Uterus (tissue), 4 donors: ENCODE results near the gene AK2. TPM values are rescaled to one million over a fixed set of nuclear protein-coding genes. Genes with fewer than 3 reads are reported as not detected.
A peak's percentile ranks its signal among the peaks of the same experiment; 100 is the strongest.
"Not testable (repeated sequence)": the region's sequence is repeated elsewhere in the genome, so short reads cannot be mapped to it uniquely, and the experiment has no call there.

Experiments
- DNase-seq, 2 donors: peaks; one replicate each; pipeline ENCODE4 v3.0.0-alpha.2; 2019 to 2020
- H3K27ac ChIP-seq, 2 donors: fragments of 200-600 bp; sonication (generic); 1 replicate in 1 of 2; 2 replicates in 1 of 2; pipeline ENCODE4 v1.5.1; 2016 to 2018
- H3K27me3 ChIP-seq, 2 donors: fragments of 200-600 bp; sonication (generic); one replicate each; pipeline ENCODE4 v1.5.1; 2018 to 2019; ENCODE audit warnings: control low read depth in 1 of 2
- H3K36me3 ChIP-seq, 2 donors: fragments of 200-600 bp; sonication (generic); one replicate each; pipeline ENCODE4 v1.5.1; 2019; ENCODE audit warnings: control low read depth in 1 of 2
- H3K4me1 ChIP-seq, 2 donors: fragments of 200-600 bp; sonication (generic); one replicate each; pipeline ENCODE4 v1.5.1; 2018 to 2019; ENCODE audit warnings: control low read depth in 1 of 2
- H3K4me3 ChIP-seq, 2 donors: fragments of 200-600 bp; sonication (generic); 1 replicate in 1 of 2; 2 replicates in 1 of 2; pipeline ENCODE4 v1.5.1; 2018 to 2019; ENCODE audit warnings: mild to moderate bottlenecking in 1 of 2
- H3K9me3 ChIP-seq, 2 donors: fragments of 200-600 bp; sonication (generic); one replicate each; pipeline ENCODE4 v1.5.1; 2019; ENCODE audit warnings: control low read depth in 1 of 2
- CTCF ChIP-seq, 4 experiments: fragments of 200-600 bp in 2 of 4; fragments of 450-650 bp in 2 of 4; sonication (generic) in 2 of 4; IDR thresholded peaks; one replicate each; pipeline ENCODE4 v1.5.1; 2016 to 2019; ENCODE audit warnings: antibody characterized with exemption in 4 of 4, mild to moderate bottlenecking in 2 of 4, moderate library complexity in 1 of 4
- POLR2A ChIP-seq, 2 donors: fragments of 450-650 bp; IDR thresholded peaks; one replicate each; pipeline ENCODE4 v1.6.1; 2016; ENCODE audit warnings: antibody characterized with exemption in 2 of 2, mild to moderate bottlenecking in 1 of 2, moderate library complexity in 1 of 2
- intact Hi-C: fragments of 100-400 bp; cut with DNase I; formaldehyde crosslinking; loops from one replicate; pipeline ENCODE4 v1.15.1; 2023; ENCODE audit warnings: low total_unique reads
- total RNA-seq, 4 donors: library from RNA; depleted of rRNA in 3 of 4; stranded (reverse); fragments of >200 nt in 3 of 4; gene quantifications; one replicate each; pipeline versions ENCODE4 v1.1.0 to v1.2.4, GENCODE V29; 2014 to 2023
- donor health status: DM: yes; HTN: yes; CAD: no.

Gene AK2
- total RNA-seq, 4 donors from 2014 or later = 47.6 to 126 (median 89.2) TPM

- intact Hi-C loops = no loop called here
- H3K4me3 ChIP-seq = no peak overlapping the region
- H3K9me3 ChIP-seq = no peaks in the 10 kb centered on the region
- peak overlapping the region; percentile 53 to 57 for H3K27ac ChIP-seq
- no peaks in the 10 kb centered on the region for H3K27me3 ChIP-seq
- peaks cover 4 to 14% of the 10 kb centered on the region in 2 donors for H3K4me1 ChIP-seq
- DNase-seq = no peak
- TF ChIP-seq POLR2A (IDR thresholded peaks at IDR 0.05) (no peak), CTCF (IDR thresholded peaks at IDR 0.05) (no peak)
- H3K36me3 ChIP-seq = no peaks in the 10 kb centered on the region
Observed at GRCh38 chr1:32998064-32998463, 38.6 kb downstream of the AK2 start.

- Histone ChIP-seq H3K36me3 (no peaks in the 10 kb centered on the region), H3K4me3 (no peak overlapping the region), H3K9me3 (no peaks in the 10 kb centered on the region), H3K27me3 (no peaks in the 10 kb centered on the region), H3K27ac (peak overlapping the region; percentile 53 to 57), H3K4me1 (peaks cover 4 to 14% of the 10 kb centered on the region in 2 donors)
- no peak for DNase-seq
- TF ChIP-seq POLR2A (IDR thresholded peaks at IDR 0.05) (no peak), CTCF (IDR thresholded peaks at IDR 0.05) (no peak)
- intact Hi-C loops = no loop called here
Observed at GRCh38 chr1:32997381-32997891, 39.2 kb downstream of the AK2 start.

- H3K27me3 ChIP-seq, H3K9me3 ChIP-seq, DNase-seq, H3K4me3 ChIP-seq, intact Hi-C loops, H3K36me3 ChIP-seq, H3K27ac ChIP-seq: not testable (repeated sequence)
- H3K4me1 ChIP-seq = peaks cover 5 to 16% of the 10 kb centered on the region in 2 donors
Observed at GRCh38 chr1:32993324-32993636, 43.4 kb downstream of the AK2 start.

- TF ChIP-seq CTCF (IDR thresholded peaks at IDR 0.05) = no peak
- TF ChIP-seq POLR2A (IDR thresholded peaks at IDR 0.05) = no peak
- Histone ChIP-seq H3K27me3 (no peaks in the 10 kb centered on the region), H3K4me3 (no peak overlapping the region), H3K36me3 (no peaks in the 10 kb centered on the region), H3K4me1 (peaks cover 3 to 10% of the 10 kb centered on the region in 2 donors), H3K9me3 (no peaks in the 10 kb centered on the region), H3K27ac (peak overlapping the region in 1 of 2 donors; percentile 18)
- intact Hi-C loops = no loop called here
- peak; percentile 37 for DNase-seq
Observed at GRCh38 chr1:32992489-32993323, 44.0 kb downstream of the AK2 start.

- no peak overlapping the region for H3K4me3 ChIP-seq
- no peaks in the 10 kb centered on the region for H3K9me3 ChIP-seq
- TF ChIP-seq POLR2A (IDR thresholded peaks at IDR 0.05) (no peak), CTCF (IDR thresholded peaks at IDR 0.05) (no peak)
- H3K4me1 ChIP-seq = peaks cover 3 to 7% of the 10 kb centered on the region in 2 donors
- intact Hi-C loops = no loop called here
- no peak for DNase-seq
- H3K27ac ChIP-seq = peak overlapping the region in 1 of 2 donors; percentile 18
- no peaks in the 10 kb centered on the region for H3K27me3 ChIP-seq
- H3K36me3 ChIP-seq = no peaks in the 10 kb centered on the region
Observed at GRCh38 chr1:32991819-32992488, 44.7 kb downstream of the AK2 start.
